MM.1S (cell line): ENCODE measurements around the gene PELI1.

Source experiments
- EZH2 ChIP-seq: fragments of 300-600 bp; sonication (generic); optimal IDR thresholded peaks from 2 replicates; pipeline ENCODE3; 2017; ENCODE audit warnings: low read depth, mild to moderate bottlenecking, antibody characterized with exemption, low read length, mixed read lengths
- TF ChIP-seq, protein P1 (sequence below): fragments of 300-600 bp; sonication (generic); IDR thresholded peaks from 2 replicates; pipeline ENCODE4 v1.5.1; 2016; ENCODE audit warnings: antibody characterized with exemption, low read length, mixed read lengths

GRCh38 chr2:64141674-64142405, 2.4 kb downstream of the PELI1 start:
- TF ChIP-seq, protein P1, sequence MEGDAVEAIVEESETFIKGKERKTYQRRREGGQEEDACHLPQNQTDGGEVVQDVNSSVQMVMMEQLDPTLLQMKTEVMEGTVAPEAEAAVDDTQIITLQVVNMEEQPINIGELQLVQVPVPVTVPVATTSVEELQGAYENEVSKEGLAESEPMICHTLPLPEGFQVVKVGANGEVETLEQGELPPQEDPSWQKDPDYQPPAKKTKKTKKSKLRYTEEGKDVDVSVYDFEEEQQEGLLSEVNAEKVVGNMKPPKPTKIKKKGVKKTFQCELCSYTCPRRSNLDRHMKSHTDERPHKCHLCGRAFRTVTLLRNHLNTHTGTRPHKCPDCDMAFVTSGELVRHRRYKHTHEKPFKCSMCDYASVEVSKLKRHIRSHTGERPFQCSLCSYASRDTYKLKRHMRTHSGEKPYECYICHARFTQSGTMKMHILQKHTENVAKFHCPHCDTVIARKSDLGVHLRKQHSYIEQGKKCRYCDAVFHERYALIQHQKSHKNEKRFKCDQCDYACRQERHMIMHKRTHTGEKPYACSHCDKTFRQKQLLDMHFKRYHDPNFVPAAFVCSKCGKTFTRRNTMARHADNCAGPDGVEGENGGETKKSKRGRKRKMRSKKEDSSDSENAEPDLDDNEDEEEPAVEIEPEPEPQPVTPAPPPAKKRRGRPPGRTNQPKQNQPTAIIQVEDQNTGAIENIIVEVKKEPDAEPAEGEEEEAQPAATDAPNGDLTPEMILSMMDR = no peak
- TF ChIP-seq EZH2 = no peak
